ENCODE measurements around the gene DNAH17. TPM values are rescaled to one million over a fixed set of nuclear protein-coding genes. Genes with fewer than 3 reads are reported as not detected.

Gene DNAH17
- polyA plus RNA-seq, 1 of the 3 experiments (the other 2 are of a cell fraction), result not detected

DNA sequence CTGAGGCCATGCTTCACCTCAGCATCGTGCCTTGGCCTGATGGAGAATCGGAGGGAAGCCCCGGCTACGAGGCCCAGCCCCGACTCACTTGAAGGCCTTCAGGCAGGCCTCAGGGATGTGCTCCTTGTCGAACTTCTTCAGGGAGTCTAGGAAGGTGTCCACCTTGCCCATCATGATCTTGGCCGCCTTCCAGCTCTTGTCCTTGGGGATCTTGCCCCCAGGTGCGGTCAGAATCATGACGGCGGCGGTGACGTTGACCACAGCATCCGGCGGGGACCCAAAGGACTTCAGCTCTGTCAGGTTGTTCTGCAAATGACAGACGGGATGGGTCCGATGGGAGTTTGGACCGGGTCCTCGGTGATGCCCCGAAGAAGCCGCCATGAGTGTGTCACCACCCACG lies 117.5 kb downstream of the DNAH17 start:
- no peak for TF ChIP-seq SIN3A (IDR thresholded peaks at IDR 0.05; ENCODE audit: borderline replicate concordance, low read depth, low read length)
- no peak for TF ChIP-seq GATA2 (CRISPR knock-in tag; IDR thresholded peaks at IDR 0.05)
- TF ChIP-seq, protein P1, sequence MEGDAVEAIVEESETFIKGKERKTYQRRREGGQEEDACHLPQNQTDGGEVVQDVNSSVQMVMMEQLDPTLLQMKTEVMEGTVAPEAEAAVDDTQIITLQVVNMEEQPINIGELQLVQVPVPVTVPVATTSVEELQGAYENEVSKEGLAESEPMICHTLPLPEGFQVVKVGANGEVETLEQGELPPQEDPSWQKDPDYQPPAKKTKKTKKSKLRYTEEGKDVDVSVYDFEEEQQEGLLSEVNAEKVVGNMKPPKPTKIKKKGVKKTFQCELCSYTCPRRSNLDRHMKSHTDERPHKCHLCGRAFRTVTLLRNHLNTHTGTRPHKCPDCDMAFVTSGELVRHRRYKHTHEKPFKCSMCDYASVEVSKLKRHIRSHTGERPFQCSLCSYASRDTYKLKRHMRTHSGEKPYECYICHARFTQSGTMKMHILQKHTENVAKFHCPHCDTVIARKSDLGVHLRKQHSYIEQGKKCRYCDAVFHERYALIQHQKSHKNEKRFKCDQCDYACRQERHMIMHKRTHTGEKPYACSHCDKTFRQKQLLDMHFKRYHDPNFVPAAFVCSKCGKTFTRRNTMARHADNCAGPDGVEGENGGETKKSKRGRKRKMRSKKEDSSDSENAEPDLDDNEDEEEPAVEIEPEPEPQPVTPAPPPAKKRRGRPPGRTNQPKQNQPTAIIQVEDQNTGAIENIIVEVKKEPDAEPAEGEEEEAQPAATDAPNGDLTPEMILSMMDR (IDR thresholded peaks at IDR 0.05), result no peak
- no peak for TF ChIP-seq GABPA (IDR thresholded peaks at IDR 0.05; ENCODE audit: low read depth)
- no peak for TF ChIP-seq YY1 (IDR thresholded peaks at IDR 0.05; ENCODE audit: low read depth)
- H3K27ac ChIP-seq (ENCODE audit: low read depth in 2 of 2, low read length in 1 of 2), result no peak overlapping the region
- no peaks in the 10 kb centered on the region for H3K36me3 ChIP-seq (replicated peaks in 1 of 2; ENCODE audit: control insufficient read depth in 1 of 2, insufficient read depth in 2 of 2, low read length in 1 of 2)
- POLR2A ChIA-PET, result no interaction called here
- H4K20me1 ChIP-seq (ENCODE audit: insufficient read depth), result no peaks in the 10 kb centered on the region
- no peak overlapping the region for H2AFZ ChIP-seq (ENCODE audit: low read depth)
- no peak for DNase-seq
- no peaks in the 10 kb centered on the region for H3K9me3 ChIP-seq
- no peak overlapping the region for H3K4me2 ChIP-seq
- 78% methylated on average over 18 of the region's 21 CpGs for WGBS (ENCODE audit: low lambda C conversion rate)
- no peaks in the 10 kb centered on the region; a peak in 1 of 4 replicates for H3K4me1 ChIP-seq (ENCODE audit: control insufficient read depth in 1 of 2, insufficient read depth in 2 of 2, low read depth in 1 of 2, low read length in 1 of 2)
- no peak overlapping the region for H3K4me3 ChIP-seq (ENCODE audit: low read depth in 2 of 2, low read length in 1 of 2)
- CTCF ChIA-PET, result interaction anchor here (1.5 to 1.9 kb wide), 2 partner anchors 15 to 38 kb away, joined by 3 to 7 read pairs; no protein-coding TSS in a partner anchor
- no peaks in the 10 kb centered on the region for H3K79me2 ChIP-seq (ENCODE audit: insufficient read depth)
- H3F3A ChIP-seq (replicated peaks; ENCODE audit: insufficient read depth), result no peaks in the 10 kb centered on the region
- no peaks in the 10 kb centered on the region for H3K27me3 ChIP-seq (ENCODE audit: insufficient read depth)
- H3K9me2 ChIP-seq, result no peaks in the 10 kb centered on the region
- no peak overlapping the region for H3K9ac ChIP-seq

DNA sequence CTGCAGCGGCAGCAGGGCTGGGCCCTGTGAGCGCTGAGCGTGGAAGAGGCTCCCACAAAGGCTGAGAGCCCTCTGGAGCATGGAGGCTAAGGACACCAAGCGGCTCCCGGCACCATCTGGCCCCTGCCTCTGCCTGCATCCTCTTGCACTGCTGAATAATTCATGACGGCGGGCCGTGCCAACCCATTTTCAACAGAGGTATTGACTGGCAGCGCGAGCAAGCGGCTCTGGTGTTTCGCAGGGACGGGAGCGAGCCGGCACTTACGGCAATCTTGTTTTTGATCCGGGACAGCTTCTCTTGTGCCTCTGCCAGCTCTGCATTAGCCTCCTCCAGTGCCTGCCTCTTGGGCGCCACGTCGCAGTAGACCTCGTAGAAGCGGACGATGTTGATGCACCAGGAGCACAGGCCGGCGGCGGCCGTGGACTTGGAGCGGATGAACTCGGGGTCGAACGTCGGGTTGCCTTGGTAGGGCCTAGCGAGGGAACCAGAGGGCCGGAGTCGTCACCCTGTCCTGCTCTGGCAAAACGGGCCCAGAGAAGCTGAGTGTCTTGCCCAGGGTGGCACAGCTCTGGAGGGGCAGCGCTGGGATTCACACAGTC lies 118.4 kb downstream of the DNAH17 start:
- no peak for DNase-seq
- 87% methylated on average over 25 of the region's 37 CpGs for WGBS (ENCODE audit: low lambda C conversion rate)
- no peaks in the 10 kb centered on the region for H3K9me3 ChIP-seq
- ChIA-PET POLR2A (no interaction called here), CTCF (interaction anchor here (1.0 to 1.9 kb wide), 5 partner anchors 13 to 249 kb away, joined by 3 to 7 read pairs (median 4); no protein-coding TSS in a partner anchor)
- no peak overlapping the region for H3K4me2 ChIP-seq
- H3K9me2 ChIP-seq, result no peaks in the 10 kb centered on the region
- no peaks in the 10 kb centered on the region; a peak in 1 of 4 replicates for H3K4me1 ChIP-seq (ENCODE audit: control insufficient read depth in 1 of 2, insufficient read depth in 2 of 2, low read depth in 1 of 2, low read length in 1 of 2)
- H3K27me3 ChIP-seq (ENCODE audit: insufficient read depth), result no peaks in the 10 kb centered on the region
- no peaks in the 10 kb centered on the region for H3K79me2 ChIP-seq (ENCODE audit: insufficient read depth)
- TF ChIP-seq RFX5 (IDR thresholded peaks at IDR 0.05; ENCODE audit: low read length) (no peak), ELF1 (IDR thresholded peaks at IDR 0.05) (no peak), USF1 (IDR thresholded peaks at IDR 0.05; ENCODE audit: borderline replicate concordance, low read depth) (no peak), RCOR1 (IDR thresholded peaks at IDR 0.05; ENCODE audit: low read length) (no peak)
- TF ChIP-seq, protein P2, sequence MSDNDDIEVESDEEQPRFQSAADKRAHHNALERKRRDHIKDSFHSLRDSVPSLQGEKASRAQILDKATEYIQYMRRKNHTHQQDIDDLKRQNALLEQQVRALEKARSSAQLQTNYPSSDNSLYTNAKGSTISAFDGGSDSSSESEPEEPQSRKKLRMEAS (IDR thresholded peaks at IDR 0.05; ENCODE audit: low read depth), result no peak
- no peak overlapping the region for H3K4me3 ChIP-seq (ENCODE audit: low read depth in 2 of 2, low read length in 1 of 2)
- H2AFZ ChIP-seq (ENCODE audit: low read depth), result no peak overlapping the region
- H3F3A ChIP-seq (replicated peaks; ENCODE audit: insufficient read depth), result no peaks in the 10 kb centered on the region
- H3K9ac ChIP-seq, result no peak overlapping the region
- H3K27ac ChIP-seq (ENCODE audit: low read depth in 2 of 2, low read length in 1 of 2), result no peak overlapping the region
- H3K36me3 ChIP-seq (replicated peaks in 1 of 2; ENCODE audit: control insufficient read depth in 1 of 2, insufficient read depth in 2 of 2, low read length in 1 of 2), result no peaks in the 10 kb centered on the region
- no peaks in the 10 kb centered on the region for H4K20me1 ChIP-seq (ENCODE audit: insufficient read depth)

Data from SK-N-SH (cell line).